ENCODE measurements around the gene HCFC1R1. TPM values are rescaled to one million over a fixed set of nuclear protein-coding genes. Genes with fewer than 3 reads are reported as not detected.

Gene HCFC1R1
- total RNA-seq, 1 donor from 2014 or later: 43.2 TPM

- ATAC-seq: no peak
- Histone ChIP-seq H3K27ac (peak overlapping the region; percentile 73), H3K36me3 (no peaks in the 10 kb centered on the region), H3K4me1 (peaks cover 28% of the 10 kb centered on the region), H3K4me3 (no peak overlapping the region), H3K9me3 (no peaks in the 10 kb centered on the region), H3K27me3 (ENCODE audit: low read depth) (peaks cover 66% of the 10 kb centered on the region)
- TF ChIP-seq CTCF (IDR thresholded peaks at IDR 0.05): no peak
- DNase-seq: no peak
- intact Hi-C loops (cut with DNase I): no loop called here
These were observed 13.2 kb downstream of the HCFC1R1 start for GRCh38 chr16:3010510-3010909.

GRCh38 chr16:3009568-3010390, 14.0 kb downstream of the HCFC1R1 start:
- intact Hi-C loops (cut with DNase I): no loop called here
- H3K9me3 ChIP-seq: no peaks in the 10 kb centered on the region
- H3K36me3 ChIP-seq: no peaks in the 10 kb centered on the region
- ATAC-seq: peak; percentile 72 to 76
- peak overlapping the region; percentile 73 for H3K27ac ChIP-seq
- H3K4me1 ChIP-seq: peaks cover 31% of the 10 kb centered on the region
- no peak for TF ChIP-seq CTCF (IDR thresholded peaks at IDR 0.05)
- no peak overlapping the region for H3K4me3 ChIP-seq
- DNase-seq: peak; percentile 88
- peaks cover 71% of the 10 kb centered on the region for H3K27me3 ChIP-seq (ENCODE audit: low read depth)

DNA sequence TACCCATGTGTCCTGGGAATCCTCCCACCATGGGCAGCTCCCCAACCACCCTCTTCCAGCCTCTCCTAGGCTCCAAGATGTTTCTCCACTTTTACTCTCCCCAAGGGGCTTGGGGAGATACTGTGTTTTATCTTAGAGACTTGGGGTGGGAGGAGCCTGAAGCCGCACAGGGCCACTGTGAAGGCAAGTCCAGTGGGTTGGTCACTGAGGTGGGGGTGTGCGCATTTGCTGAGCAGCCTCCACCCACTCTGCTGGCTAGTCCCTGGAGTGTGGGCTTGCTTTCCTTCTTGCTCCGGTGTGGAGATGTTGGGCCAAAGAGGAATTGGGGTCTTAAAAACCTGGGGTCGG, 15.1 kb downstream of the HCFC1R1 start:
- Histone ChIP-seq H3K4me3 (peak overlapping the region; percentile 15), H3K27ac (peak overlapping the region; percentile 59), H3K4me1 (peaks cover 32% of the 10 kb centered on the region), H3K36me3 (no peaks in the 10 kb centered on the region), H3K9me3 (no peaks in the 10 kb centered on the region), H3K27me3 (ENCODE audit: low read depth) (peaks cover 64% of the 10 kb centered on the region)
- ATAC-seq (no peak), DNase-seq (no peak)
- no peak for TF ChIP-seq CTCF (IDR thresholded peaks at IDR 0.05)
- intact Hi-C loops (cut with DNase I): no loop called here

DNA sequence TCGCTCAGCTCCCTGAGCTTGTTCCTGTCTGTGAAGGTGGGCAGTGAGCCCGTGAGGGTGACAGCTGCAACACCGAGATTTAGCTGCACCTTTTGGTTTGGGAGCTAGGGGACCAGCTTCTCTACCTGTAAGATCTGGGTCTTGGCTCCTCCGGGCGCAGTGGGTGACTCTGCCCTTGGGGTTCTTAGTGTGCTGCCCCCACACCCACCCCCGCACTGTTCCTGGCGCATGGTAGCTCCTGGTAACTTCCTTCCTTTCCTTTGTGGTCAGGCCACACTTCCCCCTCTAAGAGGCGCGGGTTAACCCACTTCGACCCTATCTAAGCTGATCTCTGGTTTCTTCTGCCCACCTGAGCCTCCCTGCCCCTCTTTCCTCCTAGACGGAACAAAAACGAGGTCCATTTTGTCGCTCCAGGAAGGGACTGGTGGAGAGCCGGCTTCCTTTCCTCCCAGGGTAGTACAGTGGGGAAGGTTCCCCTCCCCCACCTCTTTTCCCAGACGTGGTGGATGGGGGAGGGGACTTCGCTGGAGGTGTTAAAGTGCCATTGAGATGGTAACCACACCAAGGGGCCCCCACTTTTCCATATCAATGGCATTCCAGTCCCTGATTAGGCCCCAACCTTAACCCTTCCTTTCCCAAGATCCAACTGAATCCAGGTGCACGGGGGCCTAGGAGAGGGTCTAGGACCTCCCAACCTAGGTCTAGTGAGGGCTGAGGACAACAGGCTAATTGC, 15.6 kb downstream of the HCFC1R1 start:
- peaks cover 59% of the 10 kb centered on the region for H3K27me3 ChIP-seq (ENCODE audit: low read depth)
- TF ChIP-seq CTCF (IDR thresholded peaks at IDR 0.05): no peak

DNA sequence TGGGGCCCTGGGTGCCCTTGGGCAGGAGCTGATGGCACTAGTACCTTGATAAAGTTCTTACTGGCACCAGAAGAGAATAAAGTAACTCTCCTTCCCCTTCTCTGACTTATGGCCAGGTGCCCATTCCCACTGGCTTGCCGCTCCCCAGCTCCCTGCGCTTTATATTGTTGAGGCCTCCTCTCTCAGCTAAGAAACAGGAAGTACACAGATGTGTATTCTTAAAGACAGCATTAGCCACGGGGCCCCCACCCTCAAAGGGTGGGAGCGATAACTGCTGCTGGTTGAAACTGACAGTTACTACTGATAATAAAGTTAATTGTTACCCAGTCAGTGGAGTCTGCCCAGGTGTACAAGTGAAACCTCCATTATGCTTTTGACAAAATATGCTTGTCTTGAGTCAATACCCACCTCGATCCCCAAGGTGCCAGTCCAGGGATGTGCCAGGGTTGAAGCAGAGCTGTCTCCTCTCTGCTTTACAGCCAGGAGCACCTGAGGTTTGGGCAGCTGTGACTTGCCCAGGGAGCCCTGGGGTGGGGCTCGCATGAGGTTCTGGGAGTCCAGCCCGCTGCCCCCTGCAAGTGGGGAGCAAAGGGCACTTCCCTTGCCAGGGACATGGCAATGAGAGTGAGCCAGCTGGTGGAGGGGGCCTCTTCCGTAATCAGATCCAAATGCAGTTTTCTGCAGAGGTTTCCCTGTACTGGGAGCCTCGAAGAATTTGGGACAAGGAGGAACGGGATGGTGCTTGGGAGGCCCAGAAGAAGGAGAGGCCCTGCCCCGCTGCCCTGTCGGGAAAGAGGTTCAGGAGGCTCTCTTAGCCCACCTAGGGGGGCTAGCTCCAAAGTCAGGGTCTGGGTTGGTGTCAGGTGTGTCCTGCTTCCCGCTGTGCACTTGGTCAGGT, 16.4 kb downstream of the HCFC1R1 start:
- H3K9me3 ChIP-seq: no peaks in the 10 kb centered on the region
- DNase-seq (no peak), ATAC-seq (no peak)
- H3K4me3 ChIP-seq: peak overlapping the region; percentile 15
- no peaks in the 10 kb centered on the region for H3K36me3 ChIP-seq
- peaks cover 50% of the 10 kb centered on the region for H3K27me3 ChIP-seq (ENCODE audit: low read depth)
- H3K4me1 ChIP-seq: peaks cover 32% of the 10 kb centered on the region
- no peak for TF ChIP-seq CTCF (IDR thresholded peaks at IDR 0.05)
- peak overlapping the region; percentile 59 for H3K27ac ChIP-seq
- intact Hi-C loops (cut with DNase I): no loop called here

More for the DNA sequence above, 15.6 kb downstream of the HCFC1R1 start:
- Histone ChIP-seq H3K27ac (peak overlapping the region; percentile 59), H3K36me3 (no peaks in the 10 kb centered on the region), H3K9me3 (no peaks in the 10 kb centered on the region), H3K4me1 (peaks cover 32% of the 10 kb centered on the region), H3K4me3 (peak overlapping the region; percentile 15)
- peak; percentile 75 for DNase-seq
- no peak for ATAC-seq
- intact Hi-C loops (cut with DNase I): no loop called here

All from lower lobe of right lung (tissue), 2 donors.